ENCODE results near the gene PLA2G12A.

DNA sequence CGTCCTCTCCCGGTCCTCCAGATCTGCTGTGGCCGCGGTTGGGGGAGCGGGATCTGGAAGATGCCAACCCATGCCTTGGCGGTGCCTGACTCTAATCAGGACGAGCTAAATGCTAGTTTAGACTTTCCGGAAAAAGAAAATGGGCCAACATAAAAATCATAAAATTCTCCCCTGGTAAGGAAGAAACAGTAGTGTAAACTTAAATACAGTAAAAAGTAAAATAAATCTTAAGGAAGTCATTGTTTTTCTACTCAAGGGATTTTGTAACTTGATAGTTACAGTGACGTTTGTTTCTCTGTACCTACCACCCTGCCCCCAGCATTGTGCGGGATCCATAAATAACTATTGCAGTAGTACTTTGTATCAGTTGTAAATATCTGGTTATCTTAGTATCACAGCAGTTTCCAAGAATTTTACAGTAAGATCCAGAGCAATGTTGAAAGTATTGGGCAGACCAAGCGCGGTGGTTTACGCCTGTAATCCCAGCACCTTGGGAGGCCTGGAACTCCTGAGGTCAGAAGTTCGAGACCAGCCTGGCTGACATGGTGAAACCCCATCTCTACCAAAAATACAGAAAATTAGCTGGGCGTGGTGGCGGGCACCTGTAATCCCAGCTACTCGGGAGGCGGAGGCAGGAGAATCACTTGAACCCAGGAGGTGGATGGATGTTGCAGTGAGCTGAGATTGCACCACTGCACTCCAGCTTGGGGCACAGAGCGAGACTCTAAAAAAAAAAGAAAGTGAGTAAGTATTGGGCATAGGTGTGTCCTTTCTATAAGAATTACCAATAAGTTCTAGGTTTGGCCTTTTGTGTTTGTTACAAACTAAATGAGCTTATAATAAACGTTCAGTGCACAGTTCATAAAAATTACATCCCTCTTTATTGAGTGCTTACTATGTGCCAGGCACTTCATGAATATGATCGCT is 1.0 kb upstream of the PLA2G12A start:
- TF ChIP-seq EP300 (IDR thresholded peaks at IDR 0.05; ENCODE audit: borderline replicate concordance) (no peak), TCF12 (IDR thresholded peaks at IDR 0.05; ENCODE audit: low read depth) (no peak), YY1 (IDR thresholded peaks at IDR 0.05; ENCODE audit: low read depth) (no peak), NFIC (IDR thresholded peaks at IDR 0.05) (no peak), TAF1 (IDR thresholded peaks at IDR 0.05; ENCODE audit: low read depth) (no peak), CEBPB (IDR thresholded peaks at IDR 0.05) (no peak), CREB1 (IDR thresholded peaks at IDR 0.05; ENCODE audit: low read depth) (no peak), FOXM1 (IDR thresholded peaks at IDR 0.05; ENCODE audit: borderline replicate concordance, low read depth) (no peak)

Measured in Ishikawa (cell line).